Spleen (tissue), 7 donors: ENCODE data around the gene KLHDC10.

Experiments
- POLR2A ChIP-seq, 3 donors: fragments of 450-650 bp; IDR thresholded peaks; one replicate each; pipeline ENCODE4 v1.5.1; 2017; ENCODE audit warnings: antibody characterized with exemption in 3 of 3, mild to moderate bottlenecking in 1 of 3
- POLR2AphosphoS5 ChIP-seq, 3 donors: sonication (generic); formaldehyde crosslinking; IDR thresholded peaks; one replicate each; pipeline ENCODE4 v1.5.1; 2017; ENCODE audit warnings: antibody characterized with exemption in 3 of 3
- TF ChIP-seq, protein P1 (sequence below), 11 experiments: fragments of 200-600 bp in 7 of 11; fragments of 450-650 bp in 4 of 11; sonication (generic) in 4 of 11; IDR thresholded peaks in 8 of 11; conservative IDR thresholded peaks in 3 of 11; 1 replicate in 7 of 11; 2 replicates in 4 of 11; pipeline versions ENCODE4 v1.4.0 to v1.8.0; 2016 to 2021; ENCODE audit warnings: antibody characterized with exemption in 11 of 11, inconsistent platforms in 4 of 11, mild to moderate bottlenecking in 1 of 11
- donor health status: DM: no; HTN: no; CAD: no; lungs with moderate emphysema.
- donor health status: DM: no; HTN: no; CAD: no.
- donor health status: DM: no; HTN: no; CAD: no.

DNA sequence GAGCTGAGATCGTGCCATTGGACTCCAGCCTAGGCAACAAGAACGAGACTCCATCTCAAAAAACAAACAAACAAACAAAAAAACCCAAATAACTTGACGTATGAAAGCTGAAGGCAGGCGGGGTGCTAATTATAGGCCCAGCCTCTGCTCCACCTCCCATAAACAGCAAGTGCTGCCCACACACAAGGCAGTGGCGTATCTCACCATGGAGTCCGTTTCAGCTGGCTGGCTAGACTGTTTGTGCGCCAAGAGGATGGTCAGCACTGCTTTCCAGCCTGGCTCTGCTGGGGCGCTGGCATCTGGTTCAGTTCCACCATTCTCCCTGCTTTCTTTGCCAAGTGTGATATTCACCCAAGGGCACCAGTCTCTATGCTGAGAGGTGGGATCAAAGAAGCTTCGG, 48.2 kb upstream of the KLHDC10 start:
- TF ChIP-seq, protein P1, sequence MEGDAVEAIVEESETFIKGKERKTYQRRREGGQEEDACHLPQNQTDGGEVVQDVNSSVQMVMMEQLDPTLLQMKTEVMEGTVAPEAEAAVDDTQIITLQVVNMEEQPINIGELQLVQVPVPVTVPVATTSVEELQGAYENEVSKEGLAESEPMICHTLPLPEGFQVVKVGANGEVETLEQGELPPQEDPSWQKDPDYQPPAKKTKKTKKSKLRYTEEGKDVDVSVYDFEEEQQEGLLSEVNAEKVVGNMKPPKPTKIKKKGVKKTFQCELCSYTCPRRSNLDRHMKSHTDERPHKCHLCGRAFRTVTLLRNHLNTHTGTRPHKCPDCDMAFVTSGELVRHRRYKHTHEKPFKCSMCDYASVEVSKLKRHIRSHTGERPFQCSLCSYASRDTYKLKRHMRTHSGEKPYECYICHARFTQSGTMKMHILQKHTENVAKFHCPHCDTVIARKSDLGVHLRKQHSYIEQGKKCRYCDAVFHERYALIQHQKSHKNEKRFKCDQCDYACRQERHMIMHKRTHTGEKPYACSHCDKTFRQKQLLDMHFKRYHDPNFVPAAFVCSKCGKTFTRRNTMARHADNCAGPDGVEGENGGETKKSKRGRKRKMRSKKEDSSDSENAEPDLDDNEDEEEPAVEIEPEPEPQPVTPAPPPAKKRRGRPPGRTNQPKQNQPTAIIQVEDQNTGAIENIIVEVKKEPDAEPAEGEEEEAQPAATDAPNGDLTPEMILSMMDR (IDR thresholded peaks at IDR 0.05 in 8 of 11, conservative IDR thresholded peaks at IDR 0.05 in 3 of 11): no peak
- TF ChIP-seq POLR2A (IDR thresholded peaks at IDR 0.05): no peak
- TF ChIP-seq POLR2AphosphoS5 (IDR thresholded peaks at IDR 0.05): no peak
